Keratinocyte (primary cell): ENCODE results near the gene EPAS1.

Source experiments
- EZH2 ChIP-seq: IDR thresholded peaks from one replicate; pipeline ENCODE4 v1.6.1; 2012; ENCODE audit warnings: inconsistent platforms, mild to moderate bottlenecking, low read length, moderate library complexity
- TF ChIP-seq, protein P1 (sequence below), 3 experiments: IDR thresholded peaks in 1 of 3; conservative IDR thresholded peaks in 1 of 3; optimal IDR thresholded peaks in 1 of 3; 2 replicates in 2 of 3; 3 replicates in 1 of 3; pipeline versions ENCODE3 to v1.5.1; 2011; ENCODE audit warnings: low read length in 3 of 3, mild to moderate bottlenecking in 3 of 3, moderate library complexity in 2 of 3, control low read depth in 1 of 3, inconsistent platforms in 1 of 3; ENCODE audit not compliant: insufficient read depth in 2 of 3; ENCODE audit errors: extremely low read depth in 1 of 3

DNA sequence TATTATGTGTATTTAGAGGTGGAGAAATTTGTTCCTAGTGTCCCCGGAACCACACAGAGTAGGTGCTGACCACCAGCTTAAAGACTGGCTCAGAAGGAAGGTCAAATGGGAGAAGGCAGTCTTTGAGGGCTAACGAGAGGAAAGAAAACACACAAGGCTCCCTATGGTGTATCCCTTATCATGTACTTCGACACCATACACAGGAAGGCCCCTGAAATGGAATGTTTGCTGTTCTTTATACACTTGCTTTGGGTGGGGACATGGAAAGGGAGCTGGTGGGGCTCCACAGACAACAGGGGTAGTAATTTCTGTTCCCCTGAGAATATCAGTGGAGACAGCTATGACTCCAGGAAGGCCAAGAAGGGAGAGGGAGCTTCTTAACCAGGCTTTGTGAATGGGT lies 6.0 kb downstream of the EPAS1 start:
- TF ChIP-seq, protein P1, sequence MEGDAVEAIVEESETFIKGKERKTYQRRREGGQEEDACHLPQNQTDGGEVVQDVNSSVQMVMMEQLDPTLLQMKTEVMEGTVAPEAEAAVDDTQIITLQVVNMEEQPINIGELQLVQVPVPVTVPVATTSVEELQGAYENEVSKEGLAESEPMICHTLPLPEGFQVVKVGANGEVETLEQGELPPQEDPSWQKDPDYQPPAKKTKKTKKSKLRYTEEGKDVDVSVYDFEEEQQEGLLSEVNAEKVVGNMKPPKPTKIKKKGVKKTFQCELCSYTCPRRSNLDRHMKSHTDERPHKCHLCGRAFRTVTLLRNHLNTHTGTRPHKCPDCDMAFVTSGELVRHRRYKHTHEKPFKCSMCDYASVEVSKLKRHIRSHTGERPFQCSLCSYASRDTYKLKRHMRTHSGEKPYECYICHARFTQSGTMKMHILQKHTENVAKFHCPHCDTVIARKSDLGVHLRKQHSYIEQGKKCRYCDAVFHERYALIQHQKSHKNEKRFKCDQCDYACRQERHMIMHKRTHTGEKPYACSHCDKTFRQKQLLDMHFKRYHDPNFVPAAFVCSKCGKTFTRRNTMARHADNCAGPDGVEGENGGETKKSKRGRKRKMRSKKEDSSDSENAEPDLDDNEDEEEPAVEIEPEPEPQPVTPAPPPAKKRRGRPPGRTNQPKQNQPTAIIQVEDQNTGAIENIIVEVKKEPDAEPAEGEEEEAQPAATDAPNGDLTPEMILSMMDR (optimal IDR thresholded peaks at IDR 0.05 in 1 of 3, IDR thresholded peaks at IDR 0.05 in 1 of 3, conservative IDR thresholded peaks at IDR 0.05 in 1 of 3; ENCODE audit: extremely low read depth in 1 of 3, insufficient read depth in 2 of 3, low read length in 3 of 3), result no peak
- TF ChIP-seq EZH2, result no peak
